Hepatic stellate cell (primary cell): Measurements from ENCODE around the gene RFTN1.

ENCODE experiments used
- DNase-seq: peaks from one replicate; pipeline ENCODE4 v3.0.0; 2011; ENCODE audit warnings: low spot score

Gene RFTN1

DNA sequence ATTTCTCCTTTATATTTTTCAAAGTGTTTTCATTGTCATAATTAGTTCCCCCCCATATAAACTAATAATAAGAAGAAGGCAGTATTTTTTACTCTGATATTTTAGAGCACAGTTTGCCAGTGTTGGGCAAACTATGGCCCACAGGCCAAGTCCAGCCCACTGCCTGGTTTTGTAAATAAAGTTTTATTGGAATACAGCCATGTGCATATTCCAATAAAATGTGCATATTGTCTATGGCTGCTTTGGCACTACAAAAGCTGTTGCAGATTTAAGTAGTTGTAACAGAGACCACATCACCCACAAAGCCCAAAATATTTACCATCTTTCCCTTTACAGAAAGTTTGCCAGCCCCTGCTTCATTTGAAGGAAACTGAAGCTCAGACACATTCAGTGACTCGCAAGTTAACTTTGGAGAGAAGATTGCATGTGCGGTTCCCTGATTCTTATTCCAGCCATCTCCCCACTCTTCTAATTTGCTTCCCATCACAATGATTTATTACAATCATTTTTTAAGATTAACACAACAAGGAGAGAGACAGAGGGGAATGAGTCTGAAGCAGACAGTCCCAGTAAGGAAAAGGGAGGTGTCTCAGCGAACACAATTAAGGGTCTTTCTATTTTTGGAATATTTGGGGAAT, 48.9 kb downstream of the RFTN1 start:
- no peak for DNase-seq

DNA sequence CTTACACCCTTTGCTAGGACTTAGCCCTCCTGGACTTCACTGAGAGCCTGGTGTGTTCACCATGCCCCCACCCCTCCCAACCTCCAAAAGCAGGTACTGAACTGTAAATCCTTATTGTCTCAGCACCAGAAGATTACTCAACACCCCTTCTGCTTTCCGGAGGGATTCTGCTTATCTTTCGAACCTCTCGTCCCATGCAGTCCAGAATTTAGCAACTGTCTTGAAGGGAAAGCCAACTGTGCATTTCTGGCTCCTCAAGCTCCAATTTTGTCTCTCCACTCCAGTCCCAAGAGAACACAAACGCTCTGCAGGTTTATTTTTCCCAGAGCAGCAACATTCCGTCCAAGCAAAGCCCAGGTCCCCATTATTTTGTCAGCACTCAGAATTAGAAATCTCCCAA, 49.6 kb downstream of the RFTN1 start:
- no peak for DNase-seq

DNA sequence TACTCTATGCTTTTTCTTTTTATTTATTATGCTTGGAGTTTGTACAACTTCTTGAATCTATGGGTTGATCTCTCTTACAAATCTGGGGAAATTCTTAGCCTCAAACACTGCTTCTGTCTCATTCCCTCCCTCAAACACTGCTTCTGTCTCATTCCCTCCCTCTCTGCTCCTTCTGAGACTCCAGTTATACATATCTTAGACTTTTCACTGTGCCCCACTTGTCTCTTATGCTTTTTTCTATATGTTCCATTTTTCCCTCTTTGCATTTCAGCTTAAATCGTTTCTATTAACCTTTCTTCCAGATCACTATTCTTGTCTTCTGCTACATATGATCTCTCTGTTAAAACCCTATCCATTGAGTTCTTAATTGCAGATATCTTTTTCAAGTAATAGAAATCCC, 50.4 kb downstream of the RFTN1 start:
- no peak for DNase-seq

DNA sequence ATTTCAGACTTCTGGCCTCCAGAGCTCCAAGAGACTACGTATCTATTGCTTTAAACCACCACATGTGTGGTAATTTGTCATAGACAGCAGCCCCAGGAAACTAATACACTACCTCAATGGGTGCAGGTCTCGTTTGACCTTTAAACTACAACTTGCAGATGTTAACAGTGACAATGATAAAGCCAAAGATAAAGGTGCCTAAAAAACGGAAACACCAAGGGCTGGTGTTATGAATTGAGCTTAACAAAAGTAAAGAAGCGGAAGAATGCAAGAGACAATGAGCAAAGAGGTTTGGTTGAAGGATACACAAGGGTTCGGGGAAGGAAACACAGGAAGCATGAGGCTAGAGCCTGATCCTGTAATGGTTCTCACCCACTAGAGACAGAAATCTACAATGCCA, 50.8 kb downstream of the RFTN1 start:
- no peak for DNase-seq

DNA sequence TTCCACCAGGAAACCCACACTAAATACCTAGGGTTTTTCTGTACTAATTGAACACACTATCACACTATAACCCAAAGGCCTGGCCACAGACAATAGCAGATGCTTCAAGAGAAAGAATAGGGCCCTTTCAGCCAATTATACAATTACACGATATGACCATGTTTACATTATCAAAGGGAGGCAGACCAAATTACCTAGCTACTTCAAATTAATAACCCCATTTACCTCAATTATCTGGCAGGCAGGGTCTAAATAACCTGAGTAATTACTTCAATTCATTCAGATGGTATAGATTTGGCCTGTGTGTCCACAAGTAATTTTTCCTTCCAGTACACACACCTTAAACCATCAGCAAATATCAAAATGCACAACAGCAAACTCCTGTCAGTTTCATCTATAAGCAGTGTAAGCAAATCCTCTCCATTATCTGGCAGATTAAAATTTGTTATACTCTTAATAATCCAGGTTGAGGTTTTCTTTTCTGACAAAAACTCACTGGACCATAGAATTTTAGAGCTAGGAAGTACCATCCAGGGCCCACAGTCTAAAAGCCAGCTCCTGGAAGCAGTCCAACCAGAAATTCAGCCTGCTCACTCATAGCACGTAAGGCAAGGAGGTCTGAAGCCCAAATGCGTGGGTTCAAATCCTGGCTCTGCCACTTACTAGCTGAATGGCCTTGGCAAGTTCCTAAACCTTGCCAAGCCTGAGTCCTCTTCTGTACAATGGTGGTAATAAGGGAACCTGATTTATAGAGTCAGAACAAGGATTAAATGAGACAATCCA, 51.8 kb downstream of the RFTN1 start:
- DNase-seq, result no peak

DNA sequence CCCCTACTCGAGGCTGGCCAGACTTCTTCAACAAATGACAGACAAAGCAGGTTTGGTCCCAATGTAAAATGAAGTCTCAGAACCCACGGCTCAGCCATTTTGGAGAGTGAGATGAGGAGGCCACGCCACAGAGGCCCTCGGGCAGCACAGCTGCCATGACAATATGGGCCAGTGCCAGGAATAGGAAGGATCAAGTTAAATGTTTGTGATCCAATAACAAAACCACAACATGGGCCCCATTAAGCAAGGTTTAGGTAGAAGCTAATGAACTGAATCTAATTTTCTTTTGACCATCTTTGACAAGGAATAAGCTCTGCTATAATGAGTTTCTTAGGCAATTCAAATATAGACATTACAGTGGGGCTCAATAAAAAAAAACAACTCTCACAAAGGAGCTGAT, 52.6 kb downstream of the RFTN1 start:
- no peak for DNase-seq

DNA sequence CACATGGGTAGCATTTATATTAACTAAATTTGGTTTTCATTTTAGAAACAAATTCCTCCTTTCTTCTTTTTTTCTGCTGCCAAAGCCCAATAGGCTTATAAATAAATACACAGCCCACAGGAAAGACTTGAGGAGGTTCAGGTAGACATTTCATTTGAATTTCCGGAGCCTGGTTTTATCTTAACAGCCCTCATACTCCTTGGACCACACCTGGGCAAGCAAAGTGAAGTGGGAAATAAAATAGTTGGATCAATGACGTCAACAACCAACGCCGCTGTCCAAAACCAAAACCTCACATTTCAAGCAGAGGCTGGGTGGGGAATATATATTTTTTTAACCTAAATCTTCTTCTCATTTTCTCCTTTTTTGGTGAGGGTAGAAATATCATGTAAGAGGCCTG, 53.2 kb downstream of the RFTN1 start:
- DNase-seq, result no peak

DNA sequence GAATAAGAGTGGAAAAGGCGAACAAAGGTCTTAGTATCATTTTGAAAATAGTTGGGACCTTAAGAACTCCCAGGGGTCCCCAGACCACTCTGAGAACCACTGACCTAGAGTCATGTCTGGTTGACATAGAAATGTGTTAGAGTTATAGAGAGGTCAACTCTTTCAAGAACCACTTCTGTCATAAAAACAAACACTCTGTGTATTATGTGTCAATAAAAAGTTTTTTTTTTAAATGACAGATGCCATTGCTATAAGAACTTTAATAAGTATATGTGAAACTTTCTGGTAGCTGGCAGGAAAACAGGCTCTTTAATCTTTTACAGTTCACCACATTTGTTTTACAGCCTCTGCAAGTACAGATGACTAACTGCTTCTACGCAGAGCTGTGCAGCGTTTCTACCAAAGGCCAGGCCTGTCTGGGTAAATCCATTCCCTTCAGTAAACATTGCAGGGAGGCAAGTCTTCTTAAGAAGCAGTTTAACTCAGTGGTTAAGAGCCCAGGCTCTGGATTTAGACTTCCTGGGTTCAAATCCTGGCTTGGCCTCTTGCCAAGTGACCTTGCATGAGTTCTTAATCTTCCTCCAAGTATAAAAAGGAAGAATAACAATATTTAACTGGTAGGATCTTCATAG, 56.6 kb downstream of the RFTN1 start:
- DNase-seq, result no peak

DNA sequence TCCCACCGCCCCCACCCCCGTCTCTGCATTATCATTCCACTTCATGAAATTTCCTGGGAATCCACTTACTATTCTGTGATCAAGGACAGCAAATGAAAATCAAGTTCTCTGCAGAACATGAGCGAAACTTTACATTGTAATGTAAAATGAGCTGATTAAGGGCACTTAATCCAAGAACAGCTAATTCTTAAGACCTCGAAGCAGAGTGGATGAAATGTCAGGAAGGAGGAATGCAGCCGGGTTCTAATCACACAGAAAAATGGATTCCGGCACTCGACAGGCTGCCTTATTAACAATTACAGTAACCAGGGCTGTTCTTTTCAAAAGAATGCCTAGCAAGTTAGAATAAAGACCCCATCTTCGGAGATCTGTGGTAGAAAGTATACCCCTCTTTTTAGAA, 57.5 kb downstream of the RFTN1 start:
- no peak for DNase-seq

DNA sequence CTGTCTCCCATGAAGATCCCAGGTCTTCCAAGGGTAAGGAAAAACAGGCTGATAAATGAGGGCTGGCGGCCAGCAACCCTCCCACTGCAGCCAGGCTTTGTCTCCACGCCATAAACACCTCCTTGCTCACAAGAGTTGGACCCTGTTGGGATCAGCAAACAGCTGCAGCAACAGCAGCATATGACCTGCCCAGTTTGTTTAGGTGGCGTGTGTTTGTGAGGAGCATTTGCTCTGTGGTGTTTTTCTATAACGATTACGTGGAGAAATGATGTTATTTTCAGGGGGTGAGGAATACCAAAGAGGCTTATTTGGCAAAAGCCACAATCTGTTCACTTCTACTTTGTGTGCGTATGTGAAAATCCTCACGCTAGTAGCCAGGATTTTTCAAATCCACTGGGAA, 58.5 kb downstream of the RFTN1 start:
- no peak for DNase-seq

DNA sequence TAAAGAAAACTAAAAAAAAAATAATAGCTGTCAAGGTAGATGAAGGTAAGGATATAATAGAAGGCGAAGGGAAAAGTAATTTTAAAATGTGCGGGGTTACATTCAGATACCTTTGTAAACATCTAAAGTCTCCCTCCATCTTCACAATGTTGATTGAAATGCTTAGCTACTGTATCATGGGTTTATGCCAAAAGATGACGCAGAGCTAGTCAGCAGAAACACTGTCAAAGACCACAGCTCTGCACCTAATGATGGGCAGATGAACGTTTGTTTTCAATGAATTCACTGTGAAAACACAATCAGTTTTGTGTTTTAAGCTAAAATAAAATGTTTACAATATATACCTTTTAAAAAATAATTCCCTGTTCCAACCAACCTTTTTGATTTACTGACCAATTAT, 61.2 kb downstream of the RFTN1 start:
- DNase-seq, result no peak

DNA sequence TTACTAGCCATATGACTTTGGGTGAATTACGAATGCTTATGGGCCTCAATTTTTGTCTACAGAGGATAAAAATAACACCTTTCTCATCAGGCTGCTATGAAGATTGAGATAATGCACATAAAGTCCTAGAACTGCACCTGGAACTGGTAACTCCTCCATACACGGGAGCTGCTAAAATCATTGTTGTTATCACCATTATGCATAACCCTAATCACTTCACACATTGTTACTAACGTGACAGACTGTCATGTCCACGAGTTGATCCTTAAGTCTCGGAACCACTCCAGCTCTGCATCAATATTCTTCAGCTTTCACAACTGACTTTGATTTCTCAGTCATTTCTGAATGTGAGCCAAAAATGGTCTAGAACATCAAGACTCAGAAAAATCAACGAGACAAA, 64.1 kb downstream of the RFTN1 start:
- no peak for DNase-seq

DNA sequence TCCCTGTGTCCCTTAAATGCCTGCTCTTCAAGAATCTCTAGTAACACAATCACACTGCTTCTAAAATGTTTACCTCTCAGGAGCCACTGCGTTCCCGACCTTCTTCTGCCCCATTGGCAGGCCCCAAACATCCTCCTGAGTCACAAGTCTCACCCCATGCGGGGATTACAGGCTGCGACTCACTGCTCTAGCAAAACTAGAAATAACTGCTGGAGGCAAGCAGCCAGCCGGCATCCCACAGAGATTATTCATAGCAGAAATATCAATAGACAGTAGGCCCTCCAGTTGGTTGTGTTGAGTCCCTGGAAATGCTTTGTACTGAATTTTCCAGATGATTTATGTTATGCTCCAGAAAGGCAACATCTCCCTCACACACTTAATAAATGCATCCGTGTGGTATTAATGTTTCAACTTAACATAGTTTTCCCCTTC, 64.8 kb downstream of the RFTN1 start:
- peak; percentile 74 for DNase-seq

DNA sequence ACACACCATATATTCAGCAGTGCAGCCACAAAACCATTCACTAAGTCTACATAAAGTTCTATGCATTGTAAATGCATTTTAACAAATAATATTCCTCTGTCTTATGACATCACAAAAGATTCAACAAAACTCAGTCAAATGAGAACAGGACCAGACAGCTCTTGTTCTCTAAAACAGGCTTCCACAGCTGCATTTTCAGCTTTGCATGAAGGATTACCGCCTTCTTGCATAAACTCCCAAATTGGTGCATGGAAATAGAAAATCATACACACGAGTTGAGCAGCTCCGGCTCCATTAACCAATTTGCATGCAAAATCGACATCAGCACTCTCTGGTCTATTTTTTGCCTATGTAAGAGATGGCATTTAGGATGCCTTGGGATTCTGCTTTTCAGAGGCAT, 66.4 kb downstream of the RFTN1 start:
- no peak for DNase-seq

DNA sequence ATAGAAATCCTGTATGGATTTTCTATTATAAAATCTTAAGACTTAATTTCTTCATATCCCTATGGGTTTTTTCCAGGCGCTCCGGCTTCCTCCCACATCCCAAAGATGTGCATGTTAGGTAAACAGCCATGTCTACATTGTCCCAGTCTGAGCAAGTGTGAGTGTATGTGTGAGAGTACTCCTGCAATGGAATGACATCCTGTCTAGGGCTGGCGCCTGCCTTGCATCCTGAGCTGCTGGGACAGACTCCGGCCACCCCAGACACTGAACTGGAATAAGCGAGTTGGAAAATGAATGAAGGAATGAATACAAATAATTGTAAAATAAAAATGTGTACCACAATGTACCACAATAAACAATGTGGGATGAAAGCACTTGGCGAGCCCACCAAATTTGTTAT, 69.2 kb downstream of the RFTN1 start:
- DNase-seq, result no peak

DNA sequence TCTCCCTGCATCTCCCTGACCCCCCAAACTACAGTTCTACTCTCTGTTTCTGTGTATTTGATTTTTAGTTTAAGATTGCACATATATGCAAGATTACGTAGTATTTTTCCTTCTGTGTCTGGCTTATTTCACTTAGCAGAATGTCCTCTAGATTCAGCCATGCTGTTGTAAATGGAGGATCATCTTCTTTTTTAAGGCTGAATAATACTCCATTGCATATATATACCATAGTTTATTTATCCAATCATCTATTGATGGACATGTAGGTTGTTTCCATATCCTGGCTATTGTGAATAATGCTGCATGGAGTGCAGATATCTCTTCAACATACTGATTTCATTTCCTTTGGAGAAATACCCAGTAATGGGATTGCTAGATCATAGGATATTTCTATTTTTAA, 70.8 kb downstream of the RFTN1 start:
- no peak for DNase-seq

DNA sequence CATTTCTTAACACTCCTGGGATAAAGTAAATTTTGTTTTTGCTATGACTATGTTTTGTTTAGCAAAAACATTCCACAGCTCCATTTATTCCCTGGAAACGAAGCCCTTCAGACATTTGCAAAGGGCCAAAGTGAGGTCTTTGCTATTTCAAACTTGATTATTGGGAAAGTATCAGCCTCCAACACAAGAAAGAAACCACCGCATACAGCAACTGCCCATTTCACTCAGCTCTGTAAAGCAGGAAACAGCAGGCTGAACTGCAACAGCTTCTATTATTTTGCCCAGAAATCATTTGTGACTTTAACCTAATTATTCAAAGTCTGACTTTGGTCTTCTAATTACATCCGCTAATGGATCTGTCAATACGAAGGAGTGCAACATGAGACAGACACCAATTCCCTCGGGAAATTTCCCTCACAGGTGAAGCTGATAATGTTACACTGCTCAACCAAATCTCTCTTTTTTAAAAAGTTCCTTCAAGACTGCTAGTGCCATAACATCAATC, 72.1 kb downstream of the RFTN1 start:
- no peak for DNase-seq

DNA sequence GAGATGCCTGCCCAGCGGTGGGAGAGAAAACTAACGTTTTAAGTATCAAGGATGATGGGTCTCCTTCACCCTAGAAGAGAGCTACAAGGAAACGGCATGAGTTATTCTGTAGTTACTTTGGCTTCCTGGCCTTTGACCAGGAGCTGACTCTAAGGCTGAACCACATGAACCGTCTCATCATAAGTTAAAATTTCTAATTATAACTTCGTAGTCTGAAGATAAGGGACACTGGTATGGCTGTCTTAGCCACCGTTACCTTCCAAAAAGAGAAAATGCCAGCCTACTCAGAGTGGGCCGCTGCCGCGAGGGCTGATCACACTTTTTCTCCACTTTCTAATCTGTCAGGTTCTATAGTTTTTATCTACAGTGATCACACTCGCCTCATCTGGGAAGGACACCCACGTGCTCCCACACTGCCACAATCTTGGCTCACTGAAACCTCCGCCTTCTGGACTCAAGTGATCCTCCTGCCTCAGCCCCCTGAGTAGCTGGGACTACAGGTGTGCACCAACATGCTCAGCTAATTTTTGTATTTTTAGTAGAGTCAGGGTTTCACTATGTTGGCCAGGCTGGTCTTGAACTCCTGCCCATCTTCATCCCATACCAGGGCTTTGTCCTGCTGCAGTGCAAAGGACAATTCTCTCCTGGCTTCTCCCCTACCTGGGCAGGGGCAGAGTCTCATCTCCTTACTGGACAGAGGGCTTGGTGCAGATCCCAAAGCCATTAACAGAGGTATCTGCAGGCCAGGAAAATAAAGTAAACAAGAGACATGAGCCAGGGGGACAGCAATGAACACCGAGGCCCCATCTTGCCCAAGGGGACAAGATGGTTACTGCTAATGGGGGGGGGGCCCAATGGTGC, 73.4 kb downstream of the RFTN1 start:
- no peak for DNase-seq

DNA sequence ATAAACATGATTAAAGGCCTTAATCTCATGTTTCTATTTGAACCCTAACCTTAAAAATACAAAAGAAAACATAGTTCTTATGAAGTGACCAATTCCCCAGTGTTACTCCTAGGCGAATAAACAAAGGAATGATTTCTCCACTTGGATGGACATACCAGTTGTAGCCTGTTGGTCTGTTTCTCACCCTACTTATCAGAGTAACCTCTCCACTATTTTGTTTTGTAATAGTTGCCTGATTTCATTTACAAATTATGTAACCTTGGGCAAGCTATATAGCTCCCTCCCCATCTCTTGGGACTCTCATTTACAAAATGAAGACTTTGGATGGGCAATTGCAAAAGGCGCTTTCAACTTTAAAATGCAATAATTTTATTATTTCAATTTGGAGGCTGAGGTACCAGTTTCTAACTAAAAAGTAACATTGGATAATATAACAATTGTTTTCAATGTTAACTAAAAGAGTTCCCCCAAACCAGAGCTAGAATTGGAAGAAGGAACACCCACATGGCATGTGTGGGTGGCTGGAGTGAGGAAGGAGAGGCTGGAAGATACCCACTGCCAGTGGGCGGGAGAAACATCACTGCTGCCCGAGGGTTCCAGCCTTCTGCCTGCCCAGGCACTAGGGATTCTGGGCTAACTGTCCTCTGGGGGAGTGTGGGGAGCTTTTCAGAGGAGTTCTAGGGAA, 74.2 kb downstream of the RFTN1 start:
- no peak for DNase-seq

DNA sequence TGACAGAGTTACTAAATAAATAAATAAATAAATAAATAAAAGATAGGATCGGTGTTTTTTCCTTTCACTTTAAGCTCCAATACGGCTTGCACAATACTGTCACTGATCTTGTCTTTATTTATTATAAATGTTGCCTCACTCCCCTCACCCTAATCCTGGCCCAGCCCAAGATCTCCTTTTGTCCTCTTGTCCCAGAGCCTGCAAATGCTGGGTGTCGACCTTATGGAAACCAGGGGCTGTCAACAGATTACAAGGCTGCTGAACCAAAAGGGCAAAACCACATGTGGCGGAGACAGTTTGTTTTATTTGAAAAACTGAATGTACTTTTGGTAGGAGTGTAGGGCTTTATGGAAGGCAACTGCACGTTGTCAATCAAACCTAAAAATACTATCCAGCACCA, 75.9 kb downstream of the RFTN1 start:
- no peak for DNase-seq

DNA sequence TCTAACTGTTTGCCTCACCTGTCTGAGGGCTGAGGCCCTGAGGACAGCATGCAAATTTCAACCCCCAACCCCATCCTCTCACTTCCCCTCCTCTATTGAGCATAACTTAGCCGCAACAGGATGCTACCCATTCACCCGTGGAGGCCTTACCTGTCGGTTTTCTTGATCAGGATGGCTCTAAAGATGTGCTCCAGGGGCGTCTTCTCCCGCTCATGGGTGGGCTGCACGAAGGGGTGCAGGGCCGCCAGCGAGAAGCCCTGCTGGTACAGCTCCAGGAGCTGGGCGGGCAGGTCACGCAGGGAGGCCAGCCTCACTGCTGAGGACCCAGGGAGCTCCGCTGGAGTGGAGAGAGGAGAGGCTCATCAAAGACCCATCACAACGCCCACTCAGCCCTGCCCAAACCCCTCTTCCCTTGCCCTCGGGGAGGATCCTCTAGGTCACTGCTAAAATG, 79.8 kb downstream of the RFTN1 start:
- no peak for DNase-seq

DNA sequence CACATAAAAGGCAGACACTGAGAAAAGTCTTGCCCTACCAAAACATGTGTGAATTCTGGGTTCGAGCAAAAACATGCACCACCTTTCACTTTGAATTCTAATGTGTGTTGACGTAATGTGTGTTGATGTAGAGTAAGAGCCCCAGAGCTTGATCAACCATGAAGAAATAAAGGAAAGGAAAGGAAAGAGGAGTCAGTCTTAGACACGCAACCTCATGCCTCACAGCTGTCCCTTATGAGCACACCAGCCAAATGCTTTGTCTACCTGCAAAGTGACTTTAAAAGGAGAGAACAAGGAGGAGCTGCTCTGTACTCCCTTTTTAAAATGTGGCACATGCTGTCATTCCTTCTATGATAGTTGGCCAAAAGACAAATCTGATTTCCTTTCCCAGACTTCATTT, 80.8 kb downstream of the RFTN1 start:
- no peak for DNase-seq
